Stimulated activated CD8-positive, alpha-beta memory T cell treated with anti-CD3 and anti-CD28 coated beads, Interleukin-15, amount 100 ng/mL, for 1 hour (primary cell): Measurements from ENCODE around the gene S100A3.

Experiments
- DNase-seq: peaks from one replicate; pipeline ENCODE4 v3.0.0-alpha.2; 2020; ENCODE audit warnings: low read depth

Gene S100A3

DNA sequence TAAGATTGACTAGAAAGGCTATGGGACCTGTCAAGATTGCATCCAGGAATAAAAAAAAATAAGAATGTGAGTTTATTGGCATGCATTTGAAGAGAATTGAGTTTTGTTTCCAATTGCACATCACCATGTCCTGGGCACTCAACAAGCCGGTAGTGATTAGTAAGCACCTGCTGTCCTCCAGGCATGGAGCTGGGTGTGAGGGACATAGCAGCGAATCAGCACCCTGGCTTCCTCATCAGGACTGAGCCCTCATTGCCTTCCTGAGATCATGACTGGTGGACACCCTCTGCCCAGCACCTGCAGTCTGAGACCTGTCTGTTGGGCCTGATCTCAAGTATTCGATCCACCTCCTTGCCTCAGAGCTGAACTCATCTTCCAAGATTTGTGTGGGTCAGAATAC lies 40.0 kb downstream of the S100A3 start:
- no peak for DNase-seq

DNA sequence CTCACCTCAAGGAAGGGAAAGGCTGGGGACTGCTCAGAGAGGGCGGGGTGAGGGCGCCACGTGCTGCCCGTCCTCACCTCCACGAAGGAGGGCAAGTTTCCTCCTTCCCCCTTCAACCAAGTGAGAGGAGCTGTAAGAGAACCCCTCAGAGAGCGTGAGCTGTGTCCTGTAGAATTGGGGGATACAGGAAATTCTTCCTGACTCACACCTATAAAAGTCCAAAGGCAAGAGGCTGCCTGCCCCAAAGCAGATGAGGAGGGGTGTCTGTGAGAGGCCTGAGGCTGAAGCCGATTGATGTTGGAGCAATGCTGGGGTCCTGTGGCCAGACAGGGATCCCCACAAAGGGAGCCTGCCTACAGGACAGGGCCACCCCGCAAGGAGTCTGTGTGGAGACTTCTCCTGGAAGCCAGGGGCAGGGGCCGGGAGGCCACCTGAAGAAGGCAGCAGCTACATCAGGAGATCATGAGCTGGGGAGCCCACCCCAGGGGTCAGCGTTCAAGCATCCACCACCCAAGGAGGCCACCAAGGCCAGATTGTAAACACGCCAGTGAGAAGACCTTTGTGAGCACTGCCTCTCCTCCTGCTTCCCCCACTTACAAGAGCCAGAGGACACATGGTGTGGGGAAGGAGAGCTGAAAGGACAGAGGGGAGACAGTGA lies 41.0 kb downstream of the S100A3 start:
- DNase-seq, result no peak

DNA sequence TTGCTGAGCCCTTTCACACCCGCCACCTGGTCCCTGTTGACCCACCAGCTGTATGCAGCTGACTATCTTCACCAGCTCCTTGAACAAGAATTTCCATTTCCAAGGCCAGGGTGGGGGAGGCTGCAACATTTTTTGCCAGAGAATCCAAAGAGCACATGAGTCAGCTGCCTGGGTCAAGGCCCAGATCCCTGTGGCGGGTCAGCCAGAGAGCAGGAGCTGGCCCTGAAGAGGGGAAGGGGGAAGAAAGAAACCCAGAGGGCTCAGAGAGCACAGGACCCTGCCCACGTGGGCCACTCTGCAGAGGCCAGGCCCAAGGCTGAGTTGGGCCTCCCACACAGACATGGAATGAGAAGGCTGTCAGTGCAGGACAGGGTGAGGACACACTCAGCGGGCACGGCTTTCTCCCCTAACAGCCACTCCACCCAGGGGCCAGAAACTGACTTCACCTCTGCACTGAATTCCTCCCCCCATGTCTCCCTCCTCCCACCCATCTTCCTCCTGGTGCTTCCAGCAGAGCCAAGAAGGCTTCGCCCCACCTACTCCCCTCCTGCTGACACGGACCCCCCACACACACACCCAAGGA lies 42.1 kb downstream of the S100A3 start:
- no peak for DNase-seq

DNA sequence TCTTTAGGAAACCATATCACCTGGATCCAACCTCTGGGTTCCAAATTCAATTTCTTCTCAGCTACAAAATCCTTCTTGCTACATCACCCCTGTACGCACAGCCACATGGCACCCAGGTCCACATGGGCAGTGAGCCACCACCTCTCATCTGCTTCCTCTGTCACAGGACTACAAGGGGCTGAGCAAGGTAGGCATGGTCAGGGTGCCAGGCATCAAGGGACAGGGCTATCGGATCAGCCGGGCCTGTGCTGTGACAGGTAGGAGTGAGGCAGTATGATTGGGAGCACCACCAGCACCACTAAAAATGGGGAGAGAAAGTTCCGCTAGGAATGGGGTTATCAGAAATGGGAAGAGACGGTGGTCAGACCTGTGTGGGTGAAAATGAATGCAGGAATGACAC lies 42.7 kb downstream of the S100A3 start:
- DNase-seq, result no peak

DNA sequence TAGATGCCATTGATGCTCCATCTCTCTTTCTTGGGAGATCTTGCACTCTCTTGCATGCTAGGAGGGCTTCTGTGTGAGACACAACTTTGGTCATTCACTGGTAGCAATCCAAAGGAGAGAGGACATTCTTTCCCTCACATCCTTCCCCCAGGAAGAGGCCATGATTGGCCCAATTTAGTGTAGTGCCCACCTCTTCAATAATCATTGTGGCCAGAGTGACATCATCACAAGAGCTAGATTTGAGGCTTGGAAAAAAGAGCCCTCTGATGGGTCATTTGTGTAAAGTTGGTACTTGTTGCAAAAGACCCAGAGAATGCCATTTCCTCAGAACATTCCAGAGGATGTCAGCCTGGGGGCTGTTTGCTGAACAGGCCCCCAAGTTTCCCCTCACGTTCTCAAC lies 43.5 kb downstream of the S100A3 start:
- DNase-seq, result no peak

DNA sequence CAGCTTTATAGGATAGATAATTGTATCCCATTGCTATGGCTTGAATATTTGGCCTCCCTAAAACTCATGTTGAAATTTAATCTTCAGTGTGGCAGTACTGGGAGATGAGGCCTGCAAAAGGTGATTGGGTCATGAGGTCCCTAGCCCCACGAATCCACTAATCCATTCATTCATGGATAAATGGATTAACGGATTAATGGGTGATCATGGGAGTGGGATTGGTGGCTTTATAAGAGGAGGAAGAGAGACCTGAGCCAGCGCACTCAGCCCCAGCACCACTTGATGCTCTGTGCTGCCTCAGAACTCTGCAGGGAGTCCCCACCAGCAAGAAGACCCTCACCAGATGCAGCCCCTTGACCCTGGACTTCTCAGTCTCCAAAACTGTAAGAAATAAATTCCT lies 45.3 kb downstream of the S100A3 start:
- no peak for DNase-seq

DNA sequence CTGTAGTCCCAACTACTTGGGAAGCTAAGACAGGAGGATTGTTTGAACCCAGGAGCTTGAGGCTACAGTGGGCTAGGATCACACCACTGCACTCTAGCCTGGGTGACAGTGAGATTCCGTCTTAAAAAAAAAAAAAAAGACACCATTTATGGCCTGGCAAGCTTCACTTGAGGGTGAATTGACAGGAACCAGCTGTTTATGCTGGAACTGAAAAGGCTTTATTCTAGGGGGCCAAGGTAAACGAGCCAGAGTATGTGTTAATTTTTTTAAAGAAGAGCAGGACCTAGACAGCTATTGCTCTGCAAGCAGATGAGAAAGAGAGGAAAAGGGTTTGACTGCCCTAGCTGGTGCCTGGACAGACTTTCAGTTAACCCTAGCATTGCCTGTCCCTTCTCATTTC lies 50.3 kb downstream of the S100A3 start:
- DNase-seq, result no peak
